RWPE2 (cell line): ENCODE results near the gene CCDC201.
"Not testable (repeated sequence)": the region's sequence is repeated elsewhere in the genome, so short reads cannot be mapped to it uniquely, and the experiment has no call there.

Experiments
- ATAC-seq: fragments of 200-7000 bp; cut with Tn5 transposase; 3 replicates; pipeline ENCODE4 v1.9.1; 2021; ENCODE audit warnings: low read depth
- DNase-seq: peaks from one replicate; pipeline ENCODE4 v3.0.0-alpha.2; 2020; ENCODE audit warnings: low spot score
- H3K27ac ChIP-seq: fragments of 450-650 bp; 2 replicates; pipeline ENCODE4 v1.5.1; 2017; ENCODE audit warnings: mild to moderate bottlenecking; ENCODE audit not compliant: poor library complexity, severe bottlenecking
- H3K27me3 ChIP-seq: fragments of 250-450 bp; sonication (Bioruptor Pico); 2 replicates; pipeline ENCODE4 v1.5.1; 2021; ENCODE audit warnings: mild to moderate bottlenecking, moderate library complexity; ENCODE audit not compliant: insufficient read depth, poor library complexity, severe bottlenecking
- H3K36me3 ChIP-seq: fragments of 250-450 bp; sonication (Bioruptor Pico); 2 replicates; pipeline ENCODE4 v1.5.1; 2020; ENCODE audit warnings: low read depth, mild to moderate bottlenecking, moderate library complexity
- H3K4me1 ChIP-seq: fragments of 250-450 bp; sonication (Bioruptor Pico); 2 replicates; pipeline ENCODE4 v1.5.1; 2021; ENCODE audit warnings: mild to moderate bottlenecking, moderate library complexity; ENCODE audit not compliant: insufficient read depth, poor library complexity, severe bottlenecking
- H3K4me3 ChIP-seq: fragments of 250-450 bp; sonication (Bioruptor Pico); 2 replicates; pipeline ENCODE4 v1.5.1; 2021; ENCODE audit warnings: mild to moderate bottlenecking, moderate library complexity; ENCODE audit not compliant: severe bottlenecking
- H3K9me3 ChIP-seq: fragments of 250-450 bp; sonication (Bioruptor Pico); 2 replicates; pipeline ENCODE4 v1.5.1; 2021; ENCODE audit warnings: mild to moderate bottlenecking, moderate library complexity; ENCODE audit not compliant: severe bottlenecking
- TF ChIP-seq, protein P1 (sequence below): fragments of 450-650 bp; IDR thresholded peaks from one replicate; pipeline ENCODE4 v1.5.1; 2017; ENCODE audit warnings: mild to moderate bottlenecking, moderate library complexity; ENCODE audit not compliant: poor library complexity, severe bottlenecking

CCDC201 gene

GRCh38 chr7:45812946-45813345 lies 59.9 kb downstream of the CCDC201 start:
- TF ChIP-seq, protein P1, sequence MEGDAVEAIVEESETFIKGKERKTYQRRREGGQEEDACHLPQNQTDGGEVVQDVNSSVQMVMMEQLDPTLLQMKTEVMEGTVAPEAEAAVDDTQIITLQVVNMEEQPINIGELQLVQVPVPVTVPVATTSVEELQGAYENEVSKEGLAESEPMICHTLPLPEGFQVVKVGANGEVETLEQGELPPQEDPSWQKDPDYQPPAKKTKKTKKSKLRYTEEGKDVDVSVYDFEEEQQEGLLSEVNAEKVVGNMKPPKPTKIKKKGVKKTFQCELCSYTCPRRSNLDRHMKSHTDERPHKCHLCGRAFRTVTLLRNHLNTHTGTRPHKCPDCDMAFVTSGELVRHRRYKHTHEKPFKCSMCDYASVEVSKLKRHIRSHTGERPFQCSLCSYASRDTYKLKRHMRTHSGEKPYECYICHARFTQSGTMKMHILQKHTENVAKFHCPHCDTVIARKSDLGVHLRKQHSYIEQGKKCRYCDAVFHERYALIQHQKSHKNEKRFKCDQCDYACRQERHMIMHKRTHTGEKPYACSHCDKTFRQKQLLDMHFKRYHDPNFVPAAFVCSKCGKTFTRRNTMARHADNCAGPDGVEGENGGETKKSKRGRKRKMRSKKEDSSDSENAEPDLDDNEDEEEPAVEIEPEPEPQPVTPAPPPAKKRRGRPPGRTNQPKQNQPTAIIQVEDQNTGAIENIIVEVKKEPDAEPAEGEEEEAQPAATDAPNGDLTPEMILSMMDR = no peak
- ATAC-seq (no peak), DNase-seq (no peak)
- Histone ChIP-seq H3K4me1 (no peaks in the 10 kb centered on the region), H3K36me3 (no peaks in the 10 kb centered on the region), H3K27ac (no peak overlapping the region), H3K27me3 (no peaks in the 10 kb centered on the region), H3K9me3 (no peaks in the 10 kb centered on the region), H3K4me3 (no peak overlapping the region)

DNA sequence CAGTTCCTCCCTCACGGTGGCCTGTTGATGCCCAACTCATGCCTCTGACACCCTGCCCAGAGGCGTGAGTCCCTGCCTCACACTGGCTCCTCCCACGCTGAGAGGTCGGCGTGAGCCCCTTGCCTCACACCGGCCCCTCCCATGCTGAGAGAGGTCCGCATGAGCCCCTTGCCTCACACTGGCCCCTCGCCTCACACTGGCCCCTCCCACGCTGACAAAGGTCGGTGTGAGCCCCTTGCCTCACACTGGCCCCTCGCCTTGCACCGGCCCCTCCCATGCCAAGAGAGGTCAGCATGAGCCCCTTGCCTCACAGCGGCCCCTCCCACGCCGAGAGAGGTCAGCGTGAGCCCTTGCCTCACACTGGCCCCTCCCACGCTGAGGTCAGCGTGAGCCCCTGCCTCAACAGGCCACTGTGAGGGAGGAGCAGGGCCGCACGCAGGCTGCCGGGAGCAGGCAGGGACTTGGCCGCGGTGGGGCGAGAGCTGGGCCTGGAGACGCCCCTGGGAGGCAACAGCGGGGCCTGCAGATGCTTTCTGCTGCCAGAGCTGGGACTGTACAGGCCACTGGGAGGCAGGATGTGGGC lies 61.1 kb downstream of the CCDC201 start:
- not testable (repeated sequence) for H3K36me3 ChIP-seq, DNase-seq

GRCh38 chr7:45810451-45811005 lies 62.4 kb downstream of the CCDC201 start:
- not testable (repeated sequence) for H3K4me3 ChIP-seq, ATAC-seq

More for the DNA sequence above, 61.1 kb downstream of the CCDC201 start:
- not testable (repeated sequence) for H3K4me1 ChIP-seq, H3K27me3 ChIP-seq, ATAC-seq, H3K9me3 ChIP-seq, H3K4me3 ChIP-seq, H3K27ac ChIP-seq

More at GRCh38 chr7:45810451-45811005, 62.4 kb downstream of the CCDC201 start:
- not testable (repeated sequence) for H3K36me3 ChIP-seq, H3K27me3 ChIP-seq, DNase-seq, H3K27ac ChIP-seq, H3K9me3 ChIP-seq, H3K4me1 ChIP-seq
